HL-60/S4 treated with phorbol 12-myristate 13-acetate at 8.2 ng/mL for 4 days and 3 days (cell line): ENCODE results near the gene LHCGR.

Experiments
- in situ Hi-C: fragments of 300-500 bp; cut with MboI; formaldehyde crosslinking; loops from 2 replicates; pipeline ENCODE4 v1.15.0; 2022; ENCODE audit warnings: low sequenced_read_pairs

Gene LHCGR

GRCh38 chr2:48755473-48755872 is at the start of gene LHCGR:
TSS of gene LHCGR (minus strand) at chr2:48755724. CDS start at chr2:48755671, 53 bp downstream.
- in situ Hi-C loops, result no loop called here

- in situ Hi-C loops, result no loop called here
Observed at GRCh38 chr2:48799601-48800000, 44.1 kb upstream of the LHCGR start.

- in situ Hi-C loops, result no loop called here
Observed at GRCh38 chr2:48795065-48795464, 39.5 kb upstream of the LHCGR start.

- in situ Hi-C loops, result no loop called here
Observed at GRCh38 chr2:48793671-48794070, 38.1 kb upstream of the LHCGR start.

GRCh38 chr2:48792030-48792429 is 36.5 kb upstream of the LHCGR start:
- in situ Hi-C loops, result no loop called here

- in situ Hi-C loops, result no loop called here
Observed at GRCh38 chr2:48790407-48791170, 35.1 kb upstream of the LHCGR start.

- in situ Hi-C loops, result no loop called here
Observed at GRCh38 chr2:48787580-48787979, 32.1 kb upstream of the LHCGR start.

- in situ Hi-C loops, result no loop called here
Observed at GRCh38 chr2:48781366-48781765, 25.8 kb upstream of the LHCGR start.

GRCh38 chr2:48779019-48779716 is 23.6 kb upstream of the LHCGR start:
- in situ Hi-C loops, result no loop called here

- in situ Hi-C loops, result no loop called here
Observed at GRCh38 chr2:48774251-48774650, 18.7 kb upstream of the LHCGR start.

- in situ Hi-C loops, result no loop called here
Observed at GRCh38 chr2:48771241-48772014, 15.9 kb upstream of the LHCGR start.

GRCh38 chr2:48770181-48770580 is 14.7 kb upstream of the LHCGR start:
- in situ Hi-C loops, result no loop called here

- in situ Hi-C loops, result no loop called here
Observed at GRCh38 chr2:48768669-48769068, 13.1 kb upstream of the LHCGR start.

GRCh38 chr2:48767330-48767729 is 11.8 kb upstream of the LHCGR start:
- in situ Hi-C loops, result no loop called here

GRCh38 chr2:48760826-48761225 is 5.3 kb upstream of the LHCGR start:
- in situ Hi-C loops, result no loop called here

- in situ Hi-C loops, result no loop called here
Observed at GRCh38 chr2:48759682-48760081, 4.2 kb upstream of the LHCGR start.

GRCh38 chr2:48756289-48756688 is 765 bp upstream of the LHCGR start:
- in situ Hi-C loops, result no loop called here

GRCh38 chr2:48754874-48755273 is 650 bp downstream of the LHCGR start:
- in situ Hi-C loops, result no loop called here

- in situ Hi-C loops, result no loop called here
Observed at GRCh38 chr2:48753228-48753627, 2.3 kb downstream of the LHCGR start.

GRCh38 chr2:48750128-48750739 is 5.3 kb downstream of the LHCGR start:
- in situ Hi-C loops, result no loop called here
